ENCODE data around the gene PCTP.

Gene PCTP

DNA sequence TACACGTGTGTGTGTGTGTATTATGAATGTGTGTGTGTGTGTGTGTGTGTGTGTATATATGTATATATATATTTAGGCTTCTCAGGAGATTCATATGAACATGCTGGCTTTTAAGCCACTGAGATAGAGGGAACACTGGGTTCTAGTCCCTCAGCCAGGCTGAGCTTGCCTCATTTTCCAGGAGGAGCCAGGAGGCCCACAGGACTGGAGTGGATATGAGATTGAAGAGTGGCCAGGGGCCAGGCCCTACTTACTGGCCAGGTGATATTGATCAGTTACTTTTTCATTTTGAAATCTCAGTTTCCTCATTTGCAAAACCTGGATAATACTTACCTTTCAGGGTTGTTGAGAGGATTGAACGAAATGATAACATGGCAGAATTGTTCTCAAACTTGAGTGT is 5.8 kb downstream of the PCTP start:
- TF ChIP-seq, protein P1, sequence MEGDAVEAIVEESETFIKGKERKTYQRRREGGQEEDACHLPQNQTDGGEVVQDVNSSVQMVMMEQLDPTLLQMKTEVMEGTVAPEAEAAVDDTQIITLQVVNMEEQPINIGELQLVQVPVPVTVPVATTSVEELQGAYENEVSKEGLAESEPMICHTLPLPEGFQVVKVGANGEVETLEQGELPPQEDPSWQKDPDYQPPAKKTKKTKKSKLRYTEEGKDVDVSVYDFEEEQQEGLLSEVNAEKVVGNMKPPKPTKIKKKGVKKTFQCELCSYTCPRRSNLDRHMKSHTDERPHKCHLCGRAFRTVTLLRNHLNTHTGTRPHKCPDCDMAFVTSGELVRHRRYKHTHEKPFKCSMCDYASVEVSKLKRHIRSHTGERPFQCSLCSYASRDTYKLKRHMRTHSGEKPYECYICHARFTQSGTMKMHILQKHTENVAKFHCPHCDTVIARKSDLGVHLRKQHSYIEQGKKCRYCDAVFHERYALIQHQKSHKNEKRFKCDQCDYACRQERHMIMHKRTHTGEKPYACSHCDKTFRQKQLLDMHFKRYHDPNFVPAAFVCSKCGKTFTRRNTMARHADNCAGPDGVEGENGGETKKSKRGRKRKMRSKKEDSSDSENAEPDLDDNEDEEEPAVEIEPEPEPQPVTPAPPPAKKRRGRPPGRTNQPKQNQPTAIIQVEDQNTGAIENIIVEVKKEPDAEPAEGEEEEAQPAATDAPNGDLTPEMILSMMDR (IDR thresholded peaks at IDR 0.05; ENCODE audit: insufficient read depth, missing control alignments): no peak
- no peak for FAIRE-seq
- DNase-seq (ENCODE audit: insufficient read length, low spot score): no peak

DNA sequence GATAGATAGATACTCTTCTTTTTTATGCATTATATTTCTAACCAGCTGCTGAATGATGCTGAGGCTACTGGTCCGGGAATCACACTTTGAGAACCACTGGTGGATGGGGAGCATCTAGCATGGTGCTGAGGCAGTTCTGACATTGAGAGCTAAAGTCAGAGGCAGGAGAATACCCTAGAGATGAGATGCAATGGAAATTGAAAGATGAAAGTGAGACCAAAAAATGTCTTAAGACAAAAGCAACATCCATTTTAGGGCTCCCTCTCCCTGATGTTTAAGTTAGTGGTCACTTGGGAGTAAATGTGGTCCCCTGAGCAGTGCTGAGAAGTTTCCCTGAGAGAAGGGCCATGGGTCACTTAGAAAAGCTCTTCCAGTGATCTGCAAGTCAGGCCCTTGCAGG is 6.8 kb downstream of the PCTP start:
- TF ChIP-seq, protein P1 (IDR thresholded peaks at IDR 0.05; ENCODE audit: insufficient read depth, missing control alignments): no peak
- DNase-seq (ENCODE audit: insufficient read length, low spot score) (no peak), FAIRE-seq (no peak)

DNA sequence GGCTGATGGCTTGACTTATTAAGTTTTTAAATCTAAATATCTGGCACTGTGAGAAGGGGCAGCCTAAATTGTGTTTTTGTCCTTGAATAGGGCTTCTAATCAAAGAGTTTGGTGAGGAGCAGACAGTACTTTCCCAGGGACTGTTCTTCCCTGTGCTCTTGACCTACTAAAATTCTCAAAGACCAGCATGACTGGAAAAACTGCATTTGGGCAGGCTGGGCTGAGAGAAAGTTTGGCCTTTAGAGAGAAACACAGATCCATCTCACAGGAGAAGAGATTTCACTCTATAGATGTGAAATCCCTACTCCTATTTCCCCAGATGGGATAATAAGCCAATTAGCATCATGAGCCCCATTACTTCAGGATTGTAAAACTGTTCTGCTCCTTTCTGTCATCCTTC is 7.3 kb downstream of the PCTP start:
- DNase-seq (ENCODE audit: insufficient read length, low spot score) (no peak), FAIRE-seq (no peak)
- TF ChIP-seq, protein P1 (IDR thresholded peaks at IDR 0.05; ENCODE audit: insufficient read depth, missing control alignments): no peak

DNA sequence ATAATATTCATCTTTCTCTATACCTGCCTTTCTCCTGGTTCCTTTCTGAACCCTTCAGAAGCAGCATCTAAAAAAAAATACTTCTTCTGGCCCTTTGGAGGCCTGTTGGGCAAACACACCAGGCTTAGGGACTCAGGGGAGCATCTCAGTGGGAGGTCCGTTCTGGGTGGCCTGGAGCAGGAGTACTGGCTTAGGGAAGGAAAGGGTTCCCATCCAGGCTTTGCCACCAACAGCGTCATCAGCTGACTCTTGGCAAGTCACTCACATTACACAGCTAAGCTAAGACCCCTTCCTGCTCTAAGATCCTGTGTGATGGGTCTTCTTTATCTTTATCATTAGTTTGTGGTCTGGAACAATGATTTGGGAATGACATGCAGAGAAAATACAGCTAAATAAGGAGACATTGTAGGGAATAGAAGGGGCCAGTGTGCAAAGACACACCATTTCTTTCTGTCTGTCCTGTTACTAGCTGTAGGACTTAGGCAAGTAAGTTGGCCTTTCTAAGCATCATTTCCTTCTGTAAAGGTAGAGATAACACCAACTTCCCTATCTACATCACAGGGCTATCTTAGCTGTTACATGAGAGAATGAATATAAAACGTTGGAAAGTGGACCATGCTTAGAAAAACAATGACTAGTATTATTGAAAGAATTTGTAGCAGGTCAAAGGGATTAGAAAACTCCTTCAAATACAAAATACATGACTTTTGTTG is 9.9 kb downstream of the PCTP start:
- TF ChIP-seq, protein P1 (IDR thresholded peaks at IDR 0.05; ENCODE audit: insufficient read depth, missing control alignments): no peak
- FAIRE-seq: no peak
- no peak for DNase-seq (ENCODE audit: insufficient read length, low spot score)

DNA sequence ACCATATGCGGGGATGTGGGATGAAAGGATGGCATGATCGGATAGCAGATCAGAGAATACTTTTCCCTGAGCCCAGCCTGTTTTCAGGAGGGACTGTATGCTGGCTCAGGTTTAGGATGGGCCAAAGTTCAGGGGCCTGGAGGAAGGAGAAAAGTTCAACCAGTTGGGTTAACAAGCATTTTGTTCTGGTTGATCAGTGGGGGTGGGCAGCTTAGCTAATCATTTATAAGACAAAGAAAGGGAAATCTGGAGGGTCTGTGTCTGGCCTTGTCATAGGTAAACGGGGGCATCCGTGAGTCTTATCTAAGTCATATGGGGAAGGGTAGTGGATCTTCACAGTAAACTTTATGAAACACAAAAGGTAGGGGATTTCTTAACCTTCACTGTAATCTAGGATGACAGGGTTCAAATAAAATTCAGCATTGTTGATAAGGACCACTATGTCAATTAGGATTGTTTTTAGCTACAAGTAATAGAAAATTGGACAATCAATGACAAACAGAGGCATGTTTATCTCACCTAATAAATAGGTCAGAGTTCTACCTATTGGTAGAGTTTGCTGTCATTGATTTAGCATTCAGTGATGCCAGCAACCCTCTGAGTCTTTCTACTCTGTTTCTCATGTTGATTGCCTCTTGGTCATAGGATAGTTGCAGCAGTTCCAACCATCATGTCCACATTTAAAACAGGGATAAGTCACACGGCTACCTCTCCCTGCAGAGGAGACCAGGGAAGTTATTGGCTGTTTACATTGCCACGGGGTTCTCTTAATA is 11.4 kb downstream of the PCTP start:
- TF ChIP-seq, protein P1 (IDR thresholded peaks at IDR 0.05; ENCODE audit: insufficient read depth, missing control alignments): no peak
- no peak for FAIRE-seq
- DNase-seq (ENCODE audit: insufficient read length, low spot score): no peak

DNA sequence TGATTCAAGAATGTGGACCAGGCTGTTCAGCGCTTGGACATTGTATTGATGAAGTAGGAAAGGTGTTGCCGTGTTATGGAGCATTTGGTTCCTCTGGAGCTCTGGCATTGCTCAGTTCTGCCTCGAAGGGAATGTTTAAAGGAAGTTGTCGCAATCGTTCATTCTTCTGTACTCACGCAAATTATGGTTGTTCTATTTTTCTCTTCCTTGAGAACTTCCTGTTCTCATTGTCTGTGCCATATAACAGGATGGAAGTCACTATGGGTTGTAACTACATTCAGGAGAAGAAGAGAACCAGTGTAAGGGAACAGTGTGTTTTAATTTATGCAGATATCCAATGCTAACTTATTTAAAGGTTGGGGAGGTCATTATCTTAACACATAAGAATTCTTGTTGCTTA is 13.0 kb downstream of the PCTP start:
- TF ChIP-seq, protein P1 (IDR thresholded peaks at IDR 0.05; ENCODE audit: insufficient read depth, missing control alignments): no peak

DNA sequence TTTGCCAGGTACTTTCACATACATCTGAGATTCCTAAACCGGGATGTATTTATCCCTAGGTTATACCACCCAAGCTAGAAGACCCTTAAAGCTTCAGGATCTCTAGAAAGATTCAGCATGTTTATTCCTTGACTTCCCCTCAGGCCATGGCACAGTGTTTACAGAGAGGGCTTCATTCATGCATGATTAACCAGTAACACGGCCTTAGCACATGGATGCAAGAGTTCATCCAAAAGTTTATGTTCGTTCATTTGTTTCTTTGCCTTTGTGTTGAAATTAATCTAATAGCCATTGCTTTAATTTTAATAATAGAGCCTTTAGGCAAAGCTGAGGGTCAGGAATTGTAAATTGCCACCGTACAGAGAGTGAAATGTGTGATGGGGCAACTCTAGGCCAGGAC is 13.8 kb downstream of the PCTP start:
- FAIRE-seq (no peak), DNase-seq (ENCODE audit: insufficient read length, low spot score) (no peak)
- TF ChIP-seq, protein P1 (IDR thresholded peaks at IDR 0.05; ENCODE audit: insufficient read depth, missing control alignments): no peak

More for the DNA sequence above, 13.0 kb downstream of the PCTP start:
- DNase-seq (ENCODE audit: insufficient read length, low spot score) (no peak), FAIRE-seq (no peak)

Data from D721Med (cell line).